Putamen (tissue), 1 donor: ENCODE measurements around the gene CNGA1.
"Not testable (repeated sequence)": the region's sequence is repeated elsewhere in the genome, so short reads cannot be mapped to it uniquely, and the experiment has no call there.

Experiments used
- DNase-seq: peaks from one replicate; pipeline ENCODE4 v3.0.0-alpha.2; 2016; ENCODE audit warnings: low spot score

Gene CNGA1

DNA sequence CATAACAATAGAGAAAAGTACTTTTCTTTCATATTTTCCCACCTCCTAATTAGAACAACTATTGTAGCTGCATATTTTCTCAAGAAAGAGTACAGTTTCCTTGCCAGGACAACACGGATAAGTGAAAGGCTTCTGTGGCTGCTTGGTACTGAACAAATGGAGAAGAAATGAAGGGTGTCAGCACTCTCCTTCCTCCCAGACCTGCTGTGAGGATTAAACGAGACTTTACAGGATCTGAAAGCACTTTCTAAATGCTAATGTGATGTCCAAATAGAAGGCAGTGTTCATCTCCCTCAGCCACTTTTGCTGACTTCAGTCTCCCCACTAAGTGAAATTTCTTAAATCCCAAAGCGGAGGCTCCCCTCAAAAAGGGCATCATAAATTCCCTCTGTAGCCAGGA is 14.0 kb upstream of the CNGA1 start:
- DNase-seq = no peak

DNA sequence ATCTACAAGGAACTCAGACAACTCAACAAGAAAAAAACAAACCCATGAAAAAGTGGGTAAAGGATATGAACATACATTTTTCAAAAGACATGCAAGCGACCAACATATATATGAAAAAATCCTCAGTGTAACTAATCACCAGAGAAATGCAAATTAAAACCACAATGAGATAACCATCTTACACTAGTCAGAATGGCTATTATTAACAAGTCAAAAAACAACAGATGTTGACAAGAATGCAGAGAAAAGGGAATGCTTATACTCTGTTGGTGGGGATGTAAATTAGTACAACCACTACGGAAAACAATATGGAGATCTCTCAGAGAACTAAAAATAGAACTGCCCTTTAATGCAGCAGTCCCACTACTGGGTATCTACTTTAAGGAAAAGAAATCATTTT is 12.2 kb upstream of the CNGA1 start:
- DNase-seq = no peak

DNA sequence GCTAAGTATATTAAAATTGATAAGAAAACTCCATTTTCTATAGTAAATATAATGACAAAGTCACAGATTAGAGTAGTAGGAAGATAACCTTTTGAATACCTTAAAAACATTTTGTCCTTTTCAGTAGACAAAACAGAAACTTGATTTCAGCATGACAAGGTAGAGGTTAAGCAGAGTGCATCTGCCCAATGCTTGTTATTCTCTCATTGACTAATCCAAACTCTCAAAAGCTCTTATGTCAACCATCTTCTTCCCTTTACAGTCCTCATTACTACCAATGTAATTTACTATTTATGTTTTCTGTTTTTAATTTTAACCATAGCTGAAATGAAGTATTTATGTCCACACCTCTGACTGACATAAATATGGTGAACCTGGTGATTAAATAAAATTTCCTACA is 11.2 kb upstream of the CNGA1 start:
- no peak for DNase-seq

DNA sequence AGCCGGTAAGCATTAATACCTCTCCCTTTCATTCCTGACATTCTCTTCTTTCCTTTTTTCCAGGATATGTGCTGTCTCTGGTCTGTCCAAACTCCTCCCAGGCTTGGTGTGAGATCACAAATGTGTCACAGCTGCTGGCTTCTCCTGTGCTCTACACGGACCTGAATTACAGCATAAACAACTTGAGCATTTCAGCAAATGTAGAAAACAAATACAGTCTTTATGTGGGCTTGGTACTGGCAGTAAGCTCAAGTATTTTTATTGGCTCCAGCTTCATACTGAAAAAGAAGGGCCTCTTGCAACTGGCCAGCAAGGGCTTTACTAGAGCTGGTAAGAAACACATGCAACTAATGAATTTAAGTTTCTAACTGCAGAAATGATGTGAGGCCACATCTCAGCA is 8.5 kb upstream of the CNGA1 start:
- no peak for DNase-seq

DNA sequence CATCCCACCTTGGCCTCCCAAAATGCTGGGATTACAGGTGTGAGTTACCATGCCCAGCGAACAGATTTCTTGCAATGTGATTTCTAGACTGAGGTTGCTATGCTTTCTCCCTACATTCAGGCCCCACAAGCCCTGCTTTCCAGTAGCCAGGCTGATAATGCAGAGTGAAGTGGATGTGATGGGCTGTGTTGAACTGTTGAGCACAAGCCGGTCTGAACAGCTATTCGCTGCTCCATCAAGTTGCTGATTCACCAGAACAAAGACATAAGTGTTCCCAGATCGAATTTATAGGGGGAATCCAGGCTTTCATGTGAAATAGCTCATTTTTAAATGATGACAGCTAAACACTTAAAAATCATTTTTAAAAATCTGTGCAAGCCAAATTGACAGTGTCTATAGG is 8.0 kb upstream of the CNGA1 start:
- DNase-seq = no peak

DNA sequence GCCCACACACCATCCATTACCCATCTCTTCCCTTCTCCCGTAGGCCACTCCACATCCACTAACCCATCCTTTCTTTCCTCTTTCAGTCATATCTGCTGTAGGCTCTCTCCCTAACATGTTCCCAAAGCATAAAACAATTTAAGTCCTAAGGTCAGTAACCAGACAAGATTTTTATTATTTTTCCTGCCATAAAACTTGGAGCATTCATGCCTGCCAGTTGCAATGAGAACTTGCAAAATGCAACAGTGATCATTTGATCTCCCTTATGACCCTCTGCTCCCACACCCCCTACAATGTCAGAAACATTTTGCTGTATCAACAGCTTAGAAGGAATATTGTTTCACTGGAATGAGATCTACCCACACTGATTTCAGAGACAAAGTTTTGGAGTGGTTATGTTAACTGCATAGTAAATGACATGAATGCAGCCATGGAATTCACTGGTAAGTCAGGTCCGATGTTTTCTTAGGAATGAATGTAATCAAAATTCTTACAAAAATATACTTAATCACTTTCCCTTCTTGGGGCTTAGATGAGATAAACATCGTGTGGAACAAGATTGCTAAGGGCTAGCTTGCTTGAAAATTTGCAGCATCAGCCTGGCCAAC is 5.8 kb upstream of the CNGA1 start:
- no peak for DNase-seq

DNA sequence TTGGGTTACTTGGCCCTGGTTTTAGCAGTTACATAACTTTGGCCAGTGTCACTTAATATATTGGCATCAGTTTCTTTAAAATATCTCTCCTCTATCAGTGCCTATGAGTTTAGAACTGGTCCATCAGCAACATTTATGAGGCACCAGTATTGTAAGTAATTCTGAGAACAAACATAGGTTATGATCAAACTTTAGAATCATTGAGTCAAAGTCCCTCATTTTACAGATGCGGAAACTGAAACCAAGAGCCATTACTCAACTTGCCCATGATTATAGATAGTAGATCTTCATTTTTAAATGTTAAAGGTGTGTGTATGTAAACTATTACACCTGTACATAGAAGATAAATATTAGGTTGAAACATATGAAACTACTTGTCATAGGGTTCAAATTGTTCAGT is 4.6 kb upstream of the CNGA1 start:
- no peak for DNase-seq

DNA sequence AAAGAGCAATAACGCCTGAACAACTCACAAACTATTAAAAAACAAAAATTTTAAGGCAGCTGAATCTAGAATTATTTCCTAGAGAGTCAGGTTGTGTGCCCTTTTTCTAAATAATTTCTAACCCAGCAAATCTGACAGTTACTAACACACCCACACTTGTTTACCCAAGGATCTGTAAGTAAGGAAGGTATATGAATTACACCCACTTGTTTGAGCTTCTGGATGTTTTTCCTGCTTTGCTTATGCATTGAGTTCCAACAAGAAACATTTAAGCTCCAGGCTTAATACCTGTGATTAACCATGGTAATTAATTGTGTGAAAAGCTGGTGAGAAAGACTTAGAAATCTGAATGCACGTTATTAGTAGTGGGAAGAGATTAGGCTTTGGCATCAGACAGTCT is 1.6 kb upstream of the CNGA1 start:
- no peak for DNase-seq

DNA sequence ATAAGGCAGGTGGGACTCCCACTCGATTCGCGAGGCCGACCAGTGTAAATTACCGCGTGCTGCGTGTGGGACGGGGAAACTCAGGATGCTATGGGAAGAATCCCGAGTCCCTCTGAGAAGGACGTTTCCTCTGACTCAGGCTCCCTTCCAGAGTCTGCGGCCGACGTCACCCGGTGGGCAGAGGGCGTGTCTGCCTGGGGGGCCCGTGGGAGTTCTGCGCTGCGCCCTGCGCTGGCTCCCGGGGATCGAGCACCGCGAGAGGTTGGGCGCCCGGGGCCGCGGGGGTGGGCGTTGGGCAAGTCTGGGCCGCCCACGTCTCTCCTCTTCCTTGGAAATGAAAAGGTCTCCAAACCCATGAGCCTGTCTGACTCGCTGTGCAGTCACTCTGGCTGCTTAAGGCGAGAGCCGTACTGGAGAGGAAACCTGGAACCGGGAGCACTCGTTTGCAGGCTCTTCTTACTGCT is 659 bp upstream of the CNGA1 start:
- DNase-seq = no peak

DNA sequence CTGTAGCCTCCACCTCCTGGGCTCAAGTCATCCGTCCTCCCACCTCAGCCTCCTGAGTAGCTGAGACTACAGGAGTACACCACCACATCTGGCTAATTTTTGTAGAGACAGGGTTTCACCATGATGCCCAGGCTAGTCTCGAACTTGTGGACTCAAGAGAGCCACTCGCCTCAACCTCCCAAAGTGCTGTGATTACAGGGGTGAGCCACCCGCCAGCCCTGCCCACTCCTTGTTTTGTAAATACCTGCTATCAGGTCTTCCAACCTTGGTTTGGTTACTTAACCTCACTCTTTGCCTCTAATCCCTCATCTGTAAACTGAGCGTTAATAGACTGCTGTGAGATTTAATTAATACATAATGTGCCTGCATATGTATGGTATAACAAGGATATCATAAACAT is 803 bp downstream of the CNGA1 start:
- DNase-seq = no peak

DNA sequence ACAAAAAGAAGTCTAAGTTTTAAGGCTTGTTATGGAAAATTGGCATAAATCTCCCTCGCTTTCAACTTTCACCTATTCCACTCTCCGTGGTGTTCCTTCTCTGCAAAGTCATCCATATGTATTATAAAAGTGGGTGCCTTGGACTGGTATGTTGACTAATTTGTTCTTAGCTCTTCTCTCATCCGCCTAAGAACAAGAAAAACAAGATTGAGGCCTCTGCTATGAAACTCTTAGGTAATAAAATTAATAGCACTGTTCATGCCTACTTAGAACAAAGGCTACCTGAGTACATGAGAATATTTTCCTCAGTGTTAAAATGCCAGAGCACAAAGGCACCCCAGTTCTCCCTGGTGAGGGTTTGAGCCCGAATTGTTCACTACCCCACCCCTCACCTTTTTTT is 1.3 kb downstream of the CNGA1 start:
- no peak for DNase-seq

DNA sequence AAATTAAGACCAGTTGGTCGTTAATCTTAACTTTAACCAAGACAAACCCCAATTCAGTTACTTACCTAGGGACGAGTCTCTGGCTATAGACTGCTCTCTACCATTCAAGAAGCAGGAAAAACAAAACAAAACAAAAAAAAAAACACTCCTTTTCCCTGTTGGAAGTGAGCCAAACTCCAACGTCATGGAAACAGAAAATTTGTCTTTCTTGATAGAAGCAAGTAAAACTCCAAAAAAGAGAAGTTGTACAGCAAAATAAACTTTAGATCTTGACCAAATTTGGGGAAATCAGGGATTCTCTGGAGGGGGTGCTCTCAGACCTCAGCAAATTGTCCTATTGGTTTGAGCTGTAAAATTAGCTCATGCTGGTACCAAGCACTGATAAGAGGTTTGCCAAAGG is 3.7 kb downstream of the CNGA1 start:
- DNase-seq = no peak

DNA sequence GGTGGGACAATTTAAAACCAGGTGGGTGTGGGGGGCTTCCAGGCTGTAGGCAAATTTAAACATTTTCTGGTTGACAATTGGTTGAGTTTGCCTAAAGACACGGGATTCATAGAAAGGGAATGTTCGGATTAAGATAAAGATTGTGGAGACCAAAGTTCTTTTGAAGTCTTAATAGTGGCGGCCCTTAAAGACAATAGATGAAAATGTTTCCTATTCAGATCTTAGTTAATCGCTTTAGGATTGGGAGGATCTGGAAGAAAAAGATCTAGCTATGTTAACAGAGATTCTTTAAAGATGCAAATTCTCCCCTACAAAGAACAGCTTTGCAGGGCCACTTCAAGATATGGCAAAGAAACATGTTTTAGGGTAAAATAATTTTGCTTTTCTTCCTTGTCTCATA is 4.8 kb downstream of the CNGA1 start:
- no peak for DNase-seq

DNA sequence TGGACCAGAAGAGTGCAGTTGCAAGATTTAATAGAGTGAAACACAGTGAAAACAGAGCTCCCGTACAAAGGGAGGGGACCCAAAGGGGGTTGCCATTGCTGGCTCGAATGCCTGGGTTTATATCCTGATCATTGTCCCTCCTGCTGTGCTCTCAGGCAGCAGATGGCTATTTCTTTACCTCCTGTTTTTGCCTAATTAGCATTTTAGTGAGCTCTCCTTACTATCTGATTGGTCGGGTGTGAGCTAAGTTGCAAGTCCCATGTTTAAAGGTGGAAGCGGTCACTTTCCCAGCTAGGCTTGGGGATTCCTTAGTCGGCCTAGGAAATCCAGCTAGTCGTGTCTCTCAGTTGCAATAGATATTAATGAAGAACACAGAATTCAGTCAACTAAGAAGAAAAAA is 5.6 kb downstream of the CNGA1 start:
- DNase-seq = not testable (repeated sequence)

DNA sequence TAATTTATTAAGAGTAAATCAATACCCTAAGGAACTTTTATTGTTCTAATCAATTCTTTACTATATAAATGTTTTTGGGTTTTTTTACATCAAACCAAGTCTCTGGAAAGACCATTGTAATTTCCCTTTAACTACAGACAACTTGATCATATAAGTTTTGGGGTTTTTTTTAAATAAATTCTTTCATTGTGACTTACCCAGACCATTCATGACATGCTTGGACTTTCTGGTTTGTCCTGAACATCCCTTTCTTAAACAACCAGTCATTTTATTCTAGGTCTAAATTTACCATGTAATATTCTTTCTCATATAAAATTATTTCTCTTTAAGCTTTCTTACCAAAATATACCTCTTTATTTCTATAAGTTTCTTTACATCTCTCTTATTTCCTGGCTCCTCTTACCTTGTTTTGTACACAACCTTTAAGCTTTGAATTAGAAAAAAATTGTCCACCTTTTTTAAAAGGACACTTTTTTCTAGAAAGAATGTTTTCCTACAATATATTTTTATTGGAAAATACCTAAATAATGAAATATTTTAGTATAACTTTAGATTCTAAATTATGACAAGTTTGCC is 8.4 kb downstream of the CNGA1 start:
- DNase-seq = no peak

DNA sequence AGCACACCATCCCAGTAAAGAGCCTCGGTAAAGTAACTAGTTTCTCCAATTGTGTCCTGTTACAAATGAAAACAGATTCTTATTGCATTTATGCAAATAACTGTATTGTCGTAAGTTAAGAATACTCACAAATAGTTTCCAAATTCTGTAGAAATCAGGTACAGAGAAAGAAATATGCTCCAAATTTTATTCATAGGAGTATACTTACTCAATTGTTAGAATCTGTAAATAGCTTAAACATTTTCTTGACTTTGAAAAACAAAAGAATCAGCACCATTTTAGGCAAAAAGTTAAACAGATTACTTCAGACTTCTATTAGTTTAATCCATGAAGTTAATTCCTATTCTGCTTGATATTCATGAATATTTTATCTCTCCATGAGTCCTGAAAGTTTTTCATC is 10.7 kb downstream of the CNGA1 start:
- no peak for DNase-seq

DNA sequence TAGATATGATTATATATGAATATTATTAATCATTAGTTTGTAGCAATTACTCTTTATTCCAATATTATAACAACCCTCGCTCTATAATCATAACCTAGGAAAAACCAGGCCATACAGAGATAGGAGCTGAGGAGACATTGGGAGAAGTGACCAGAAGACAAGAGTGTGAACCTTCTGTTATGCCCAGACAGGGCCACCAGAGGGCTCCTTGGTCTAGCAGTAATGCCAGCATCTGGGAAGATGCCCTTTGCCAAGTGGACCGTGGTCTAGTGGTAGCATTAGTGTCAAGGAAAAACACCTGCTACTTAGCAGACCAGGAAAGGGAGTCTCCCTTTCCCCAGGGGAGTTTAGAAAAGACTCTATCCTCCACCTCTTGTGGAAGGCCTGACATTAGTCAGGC is 12.9 kb downstream of the CNGA1 start:
- DNase-seq = not testable (repeated sequence)

DNA sequence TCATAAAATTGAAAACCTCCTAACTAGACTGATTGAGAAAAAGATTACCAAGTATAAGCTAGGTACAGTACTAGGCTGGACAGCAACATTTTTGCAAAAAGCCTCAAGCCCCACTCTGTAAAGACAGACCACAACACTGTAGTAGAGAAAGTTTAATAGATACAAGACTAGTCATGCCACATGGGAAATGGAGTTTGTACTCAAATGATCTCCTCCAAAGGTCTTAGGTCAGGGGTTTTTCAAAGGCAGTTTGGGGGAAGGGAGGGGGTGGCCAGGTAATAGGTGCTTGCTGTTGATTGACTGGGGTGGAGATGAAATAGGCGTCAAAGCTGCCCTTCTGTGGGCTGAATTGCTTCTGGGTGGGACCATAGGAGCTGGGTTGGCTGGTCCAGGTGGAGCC is 14.2 kb downstream of the CNGA1 start:
- DNase-seq = no peak

DNA sequence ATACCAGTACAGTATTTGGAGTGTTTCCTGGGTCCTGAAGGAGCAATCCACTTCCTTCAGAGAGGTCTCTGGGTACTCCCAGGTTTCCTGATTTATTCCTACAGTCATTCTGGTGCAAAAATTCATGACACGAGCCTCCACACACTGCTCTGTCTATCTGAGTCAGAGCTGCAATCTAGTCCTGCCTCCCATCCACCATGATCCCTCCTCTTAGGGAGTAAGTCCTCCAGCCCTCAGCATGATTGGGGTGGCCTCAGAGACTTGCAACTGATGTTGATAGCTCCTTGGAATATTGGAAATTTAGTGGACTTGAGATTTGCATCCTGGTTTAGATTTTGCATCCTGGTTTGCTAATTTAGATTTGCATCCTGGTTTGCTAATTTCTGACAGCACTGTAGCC is 20.5 kb downstream of the CNGA1 start:
- no peak for DNase-seq

DNA sequence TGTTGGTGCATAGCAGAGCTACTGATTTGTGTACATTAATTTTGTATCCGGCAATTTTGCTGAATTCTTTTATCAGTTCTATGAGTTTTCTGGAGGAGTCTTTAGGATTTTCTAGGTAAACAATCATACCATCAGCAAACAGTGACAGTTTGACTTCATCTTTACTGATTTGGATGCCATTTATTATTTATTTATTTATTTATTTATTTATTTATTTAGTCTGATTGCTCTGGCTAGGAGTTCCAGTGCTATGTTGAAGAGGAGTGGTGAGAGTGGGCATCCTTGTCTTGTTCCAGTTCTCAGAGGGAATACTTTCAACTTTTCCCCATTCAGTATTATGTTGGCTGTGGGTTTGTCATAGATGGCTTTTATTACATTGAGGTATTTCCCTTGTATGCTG is 24.0 kb downstream of the CNGA1 start:
- not testable (repeated sequence) for DNase-seq

DNA sequence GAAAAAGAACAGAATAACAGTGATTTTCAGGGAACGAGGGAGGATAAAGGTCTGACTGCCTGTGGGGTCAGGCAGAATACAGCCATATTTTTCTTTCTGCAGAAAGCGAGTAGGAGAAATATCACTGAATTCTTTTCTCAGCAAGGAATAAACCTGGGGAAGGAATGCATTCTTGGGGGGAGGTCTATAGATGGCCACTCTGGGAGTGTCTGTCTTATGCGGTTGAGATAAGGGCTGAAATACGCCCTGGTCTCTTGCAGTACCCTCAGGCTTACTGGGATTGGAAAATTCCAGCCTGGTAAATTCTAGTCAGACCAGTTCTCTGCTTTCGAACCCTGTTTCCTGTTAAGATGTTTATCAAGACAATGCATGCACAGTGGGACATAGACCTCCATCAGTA is 26.3 kb downstream of the CNGA1 start:
- no peak for DNase-seq

DNA sequence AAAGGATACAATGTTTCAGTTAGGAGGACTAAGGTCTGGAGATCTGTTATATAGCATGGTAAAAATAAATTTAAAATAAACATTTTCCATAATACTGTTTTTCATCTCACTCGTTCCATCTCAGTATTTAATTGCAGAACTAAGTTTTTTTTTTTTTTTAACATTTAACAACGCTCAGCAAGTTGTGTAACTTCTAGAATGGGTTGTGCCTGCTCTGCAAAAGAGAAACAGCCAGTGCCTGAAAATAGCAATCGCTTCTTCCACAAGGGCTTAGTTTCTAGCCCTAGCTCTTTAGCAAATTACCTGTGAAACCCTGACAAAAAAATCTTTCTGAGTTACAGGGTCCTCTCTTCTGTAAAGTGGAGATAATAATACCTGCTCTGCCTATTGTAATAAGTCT is 41.9 kb downstream of the CNGA1 start:
- DNase-seq = no peak

DNA sequence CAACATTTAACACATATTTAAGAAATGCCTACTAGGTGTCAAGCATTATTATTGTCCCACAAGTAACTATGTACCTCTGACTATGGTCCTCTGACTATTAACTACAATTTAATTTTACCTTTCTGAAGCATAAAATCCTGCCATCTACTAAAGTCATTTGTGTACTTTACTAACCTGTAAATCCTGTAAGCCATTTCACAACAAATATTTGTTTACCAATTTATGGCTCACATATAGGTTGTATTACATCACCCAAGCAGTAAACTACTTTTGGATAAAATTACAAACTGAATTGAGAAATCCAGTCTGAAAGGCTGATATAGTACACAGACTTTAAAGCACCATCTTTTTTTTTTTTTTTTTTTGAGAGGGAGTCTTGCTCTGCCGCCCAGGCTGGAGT is 43.8 kb downstream of the CNGA1 start:
- DNase-seq = no peak

DNA sequence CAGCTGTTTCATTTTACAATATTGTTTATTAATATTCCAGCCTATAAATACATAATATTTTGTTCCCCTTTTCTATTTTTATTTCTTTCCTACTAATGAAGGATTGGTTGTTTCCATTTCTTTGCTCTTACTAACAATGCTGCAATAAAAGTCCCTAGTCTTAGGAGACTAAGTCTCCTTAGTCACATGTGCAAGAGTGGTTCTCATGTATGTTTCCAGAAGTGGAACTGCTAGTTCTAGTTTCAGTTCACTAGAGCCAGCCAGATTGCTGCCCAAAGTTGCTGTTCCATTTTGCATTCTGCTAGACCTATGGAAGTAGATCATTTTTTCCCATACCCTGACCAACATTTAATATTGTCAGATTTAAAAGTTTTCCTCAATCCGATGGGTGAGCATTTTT is 44.3 kb downstream of the CNGA1 start:
- peak; percentile 12 for DNase-seq

DNA sequence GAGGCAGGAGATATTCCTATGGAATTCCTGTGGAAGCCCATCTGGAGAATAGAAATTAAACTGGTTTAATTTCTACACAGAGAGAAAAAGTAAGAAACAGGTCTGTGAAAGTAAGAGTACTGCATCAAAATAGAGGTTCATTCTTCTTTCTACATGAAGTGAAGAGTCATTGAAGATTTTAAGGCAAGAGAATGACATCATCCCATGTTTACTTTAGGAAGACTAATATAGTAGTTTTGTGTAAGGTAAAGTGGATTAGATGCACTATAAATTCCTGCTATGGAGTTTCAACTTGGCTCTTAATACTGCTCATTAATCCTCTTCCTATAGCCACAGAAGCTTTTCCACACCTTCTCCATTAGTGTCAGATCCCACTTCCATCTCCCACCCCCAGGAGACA is 47.6 kb downstream of the CNGA1 start:
- DNase-seq = no peak
